Thyroid gland (tissue), 4 donors: Measurements from ENCODE around the gene CEP131.

Experiments
- CTCF ChIP-seq, 6 experiments: fragments of 200-600 bp in 3 of 6; fragments of 450-650 bp in 3 of 6; sonication (generic) in 3 of 6; IDR thresholded peaks; one replicate each; pipeline ENCODE4 v1.5.1; 2016 to 2019; ENCODE audit warnings: antibody characterized with exemption in 6 of 6, mild to moderate bottlenecking in 2 of 6, inconsistent platforms in 1 of 6, moderate library complexity in 1 of 6
- POLR2A ChIP-seq, 2 donors: fragments of 450-650 bp; IDR thresholded peaks; one replicate each; pipeline ENCODE4 v1.6.1; 2017; ENCODE audit warnings: antibody characterized with exemption in 2 of 2, mild to moderate bottlenecking in 2 of 2, moderate library complexity in 1 of 2

DNA sequence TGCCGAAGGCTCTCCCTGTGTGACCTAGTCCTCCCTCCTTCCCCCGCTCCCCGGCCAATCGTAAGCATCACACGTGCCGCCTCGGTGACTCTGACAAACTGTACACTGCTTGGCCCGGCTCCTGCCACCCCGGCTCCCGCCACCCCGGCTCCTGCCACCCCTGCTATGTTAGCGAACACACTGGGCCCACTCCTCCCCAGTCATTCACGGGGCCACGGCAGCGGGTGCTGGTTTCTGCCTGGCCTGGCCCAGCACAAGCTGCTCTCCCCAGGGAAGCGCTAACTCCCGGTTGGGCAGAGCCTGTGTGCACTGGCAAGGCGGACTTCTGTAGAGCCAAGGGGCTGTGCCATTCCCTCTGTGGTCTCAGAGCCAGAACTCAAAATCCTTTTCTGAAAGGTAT, 38.3 kb upstream of the CEP131 start:
- TF ChIP-seq CTCF (IDR thresholded peaks at IDR 0.05) (no peak), POLR2A (IDR thresholded peaks at IDR 0.05) (no peak)
